ENCODE results near the gene ADSL.

ADSL gene

DNA sequence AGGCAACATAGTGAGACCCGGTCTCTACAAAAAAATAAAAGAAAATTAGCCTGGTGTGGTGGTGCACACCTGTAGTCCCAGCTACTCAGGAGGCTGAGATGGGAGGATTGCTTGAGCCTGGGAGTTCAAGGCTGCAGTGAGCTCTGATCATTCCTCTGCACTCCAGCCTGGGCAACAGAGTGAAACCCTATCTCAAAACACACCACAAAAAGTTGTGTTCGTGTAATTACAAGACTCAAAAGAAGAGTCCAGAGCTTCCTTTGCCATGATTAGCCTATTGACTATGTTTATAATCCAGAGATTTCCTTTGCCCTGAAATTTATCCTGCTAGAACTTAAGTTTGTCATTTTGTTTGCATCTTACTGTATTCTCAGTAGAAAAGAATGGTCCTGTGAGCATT is 45.1 kb downstream of the ADSL start:
- no peak overlapping the region for H3K4me3 Mint-ChIP-seq
- peaks cover 24 to 30% of the 10 kb centered on the region in 2 donors for H3K4me1 Mint-ChIP-seq (ENCODE audit: low read depth in 2 of 2)
- H3K27me3 Mint-ChIP-seq: no peaks in the 10 kb centered on the region
- H3K9me3 Mint-ChIP-seq: no peaks in the 10 kb centered on the region
- no peak overlapping the region for H3K27ac Mint-ChIP-seq
- ATAC-seq (replicated peaks) (no peak), DNase-seq (no peak)
- H3K36me3 Mint-ChIP-seq (ENCODE audit: insufficient read depth): peaks cover 4% of the 10 kb centered on the region

DNA sequence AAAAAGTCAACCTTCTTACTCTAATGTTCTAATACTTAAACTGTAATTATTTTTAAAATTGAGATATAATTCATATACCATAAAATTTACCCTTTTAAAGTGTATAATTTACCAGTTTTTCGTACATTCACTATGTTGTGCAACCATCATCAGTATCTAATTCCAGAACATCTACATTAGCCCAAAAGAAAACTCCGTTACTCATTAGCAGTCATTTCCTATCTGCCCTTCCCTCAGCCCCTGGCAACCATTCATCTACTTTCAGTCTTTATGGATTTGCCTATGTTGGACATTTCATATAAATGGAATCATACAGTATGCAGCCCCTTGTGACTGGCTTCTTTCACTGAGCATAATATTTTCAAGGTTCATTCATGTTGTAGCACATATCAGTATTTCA is 46.3 kb downstream of the ADSL start:
- Mint-ChIP-seq H3K27me3 (no peaks in the 10 kb centered on the region), H3K4me1 (ENCODE audit: low read depth in 2 of 2) (peaks cover 29 to 34% of the 10 kb centered on the region in 2 donors), H3K27ac (no peak overlapping the region), H3K36me3 (ENCODE audit: insufficient read depth) (peaks cover 4% of the 10 kb centered on the region), H3K4me3 (no peak overlapping the region), H3K9me3 (no peaks in the 10 kb centered on the region)
- ATAC-seq (replicated peaks): no peak
- DNase-seq: no peak

DNA sequence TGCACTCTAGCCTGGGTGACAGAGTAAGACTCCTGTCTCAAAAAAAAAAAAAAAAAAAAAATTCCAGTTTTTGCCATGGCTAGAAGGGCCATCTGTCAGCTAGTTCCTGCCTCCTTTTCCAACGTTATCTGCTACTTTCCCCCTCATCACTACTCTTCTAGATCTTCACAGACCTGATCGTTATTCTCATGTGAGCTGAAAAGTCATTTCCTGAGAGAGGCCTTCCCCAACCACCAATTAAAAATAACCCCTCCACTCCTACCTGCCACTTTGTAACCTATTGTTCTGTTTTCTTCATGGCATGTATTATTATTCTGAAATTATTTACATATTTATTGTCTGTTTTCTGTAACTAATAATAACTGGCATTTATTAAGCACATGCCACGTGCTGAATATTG is 48.3 kb downstream of the ADSL start:
- H3K36me3 Mint-ChIP-seq (ENCODE audit: insufficient read depth): peaks cover 4% of the 10 kb centered on the region
- peaks cover 28 to 32% of the 10 kb centered on the region in 2 donors for H3K4me1 Mint-ChIP-seq (ENCODE audit: low read depth in 2 of 2)
- no peak overlapping the region for H3K4me3 Mint-ChIP-seq
- H3K27me3 Mint-ChIP-seq: no peaks in the 10 kb centered on the region
- no peak overlapping the region for H3K27ac Mint-ChIP-seq
- no peak for ATAC-seq (replicated peaks)
- no peaks in the 10 kb centered on the region for H3K9me3 Mint-ChIP-seq
- no peak for DNase-seq

DNA sequence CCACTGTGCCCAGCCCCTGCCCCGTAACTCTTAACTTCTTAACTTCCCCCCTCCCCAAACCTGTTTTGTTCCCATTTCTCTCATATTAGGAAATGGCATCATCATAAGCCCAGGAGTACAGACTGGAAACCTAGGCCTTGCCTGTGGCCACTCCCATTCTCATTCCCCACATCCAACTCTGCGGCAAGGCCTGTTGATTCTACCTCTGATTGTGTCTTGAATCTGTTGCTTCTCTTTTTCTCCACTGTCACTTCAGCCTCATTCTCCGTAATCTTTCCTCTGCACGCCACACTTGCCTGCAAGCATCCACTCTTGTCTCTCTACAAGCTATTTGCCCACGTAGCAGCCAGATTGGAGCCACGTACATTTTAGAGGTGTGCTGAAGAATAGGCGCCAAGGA is 49.3 kb downstream of the ADSL start:
- H3K9me3 Mint-ChIP-seq: no peaks in the 10 kb centered on the region
- no peak for ATAC-seq (replicated peaks)
- peaks cover 10% of the 10 kb centered on the region for H3K36me3 Mint-ChIP-seq (ENCODE audit: insufficient read depth)
- peaks cover 33 to 37% of the 10 kb centered on the region in 2 donors for H3K4me1 Mint-ChIP-seq (ENCODE audit: low read depth in 2 of 2)
- peak overlapping the region in 1 of 2 donors; percentile 15 for H3K27ac Mint-ChIP-seq
- H3K27me3 Mint-ChIP-seq: no peaks in the 10 kb centered on the region
- no peak for DNase-seq
- no peak overlapping the region for H3K4me3 Mint-ChIP-seq

DNA sequence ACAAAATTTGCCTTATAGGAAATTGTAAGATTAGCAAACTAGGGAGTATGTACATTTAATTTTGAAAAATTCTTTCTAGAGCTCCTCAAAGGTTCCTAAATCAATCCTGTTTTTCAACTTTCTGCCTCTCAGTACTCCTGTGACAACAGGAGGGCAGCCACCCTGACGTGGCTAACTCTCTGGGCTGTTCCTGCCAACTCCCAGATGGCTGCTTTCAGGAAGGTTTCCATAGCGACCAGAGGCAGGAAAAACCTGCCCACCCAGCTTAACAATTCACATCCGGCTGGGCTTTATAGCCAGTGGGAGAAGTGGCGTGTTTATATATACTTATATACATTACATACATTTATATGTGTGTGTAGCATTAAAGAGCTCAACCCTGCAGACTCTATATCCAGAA is 50.6 kb downstream of the ADSL start:
- ATAC-seq (replicated peaks): no peak

DNA sequence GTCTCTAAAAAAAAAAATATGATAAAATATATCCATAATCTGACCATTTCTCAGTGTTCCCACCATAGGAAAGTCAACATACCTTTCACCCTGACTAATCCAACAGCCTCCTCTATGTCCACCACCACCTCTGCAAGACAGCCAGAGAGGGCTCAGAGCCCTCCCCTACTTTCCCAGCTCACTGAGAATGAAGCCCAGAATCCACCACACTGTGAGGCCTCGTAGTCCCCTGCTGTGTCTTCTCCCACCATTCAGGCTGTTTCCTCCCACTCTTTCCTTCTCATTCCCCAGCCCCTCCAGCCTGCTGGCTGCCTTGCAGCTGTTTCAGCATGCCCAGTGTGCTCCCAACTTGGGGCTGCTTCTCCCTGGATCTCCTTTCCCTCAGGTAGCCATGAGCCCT is 51.1 kb downstream of the ADSL start:
- Mint-ChIP-seq H3K4me1 (ENCODE audit: low read depth in 2 of 2) (peaks cover 46 to 47% of the 10 kb centered on the region in 2 donors), H3K4me3 (no peak overlapping the region), H3K27me3 (no peaks in the 10 kb centered on the region), H3K36me3 (ENCODE audit: insufficient read depth) (peaks cover 18% of the 10 kb centered on the region), H3K9me3 (no peaks in the 10 kb centered on the region), H3K27ac (peak overlapping the region; percentile 2 to 74)
- no peak for DNase-seq
- no peak for ATAC-seq (replicated peaks)

More for the DNA sequence above, 50.6 kb downstream of the ADSL start:
- Mint-ChIP-seq H3K27me3 (no peaks in the 10 kb centered on the region), H3K36me3 (ENCODE audit: insufficient read depth) (peaks cover 18% of the 10 kb centered on the region), H3K4me3 (no peak overlapping the region), H3K27ac (peak overlapping the region; percentile 55 to 84), H3K4me1 (ENCODE audit: low read depth in 2 of 2) (peaks cover 41 to 44% of the 10 kb centered on the region in 2 donors), H3K9me3 (no peaks in the 10 kb centered on the region)
- no peak for DNase-seq

DNA sequence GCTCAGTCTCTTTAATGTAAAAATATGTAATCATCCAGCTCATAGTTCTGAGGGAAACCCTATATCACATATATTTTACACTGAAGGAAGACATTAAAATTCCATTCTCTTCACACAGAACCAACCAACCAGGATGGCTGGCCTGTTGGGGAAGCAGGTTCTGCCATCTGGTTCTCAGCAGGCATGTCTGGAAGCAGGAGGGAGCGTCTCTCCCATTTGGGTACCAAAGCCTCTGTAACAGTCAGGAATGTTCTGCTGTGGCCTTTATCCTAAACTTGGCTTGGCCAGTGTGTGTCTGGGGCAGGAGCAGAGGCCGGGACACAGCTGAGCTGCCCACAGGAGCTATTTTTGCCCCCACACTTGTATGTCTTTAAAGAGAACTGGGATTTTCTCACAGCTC is 53.3 kb downstream of the ADSL start:
- peaks cover 61 to 63% of the 10 kb centered on the region in 2 donors for H3K4me1 Mint-ChIP-seq (ENCODE audit: low read depth in 2 of 2)
- H3K36me3 Mint-ChIP-seq (ENCODE audit: insufficient read depth): peaks cover 14% of the 10 kb centered on the region
- H3K4me3 Mint-ChIP-seq: peak overlapping the region; percentile 79 to 82
- H3K27ac Mint-ChIP-seq: peak overlapping the region; percentile 65 to 89
- no peaks in the 10 kb centered on the region for H3K9me3 Mint-ChIP-seq
- no peaks in the 10 kb centered on the region for H3K27me3 Mint-ChIP-seq
- ATAC-seq (replicated peaks): no peak
- no peak for DNase-seq

DNA sequence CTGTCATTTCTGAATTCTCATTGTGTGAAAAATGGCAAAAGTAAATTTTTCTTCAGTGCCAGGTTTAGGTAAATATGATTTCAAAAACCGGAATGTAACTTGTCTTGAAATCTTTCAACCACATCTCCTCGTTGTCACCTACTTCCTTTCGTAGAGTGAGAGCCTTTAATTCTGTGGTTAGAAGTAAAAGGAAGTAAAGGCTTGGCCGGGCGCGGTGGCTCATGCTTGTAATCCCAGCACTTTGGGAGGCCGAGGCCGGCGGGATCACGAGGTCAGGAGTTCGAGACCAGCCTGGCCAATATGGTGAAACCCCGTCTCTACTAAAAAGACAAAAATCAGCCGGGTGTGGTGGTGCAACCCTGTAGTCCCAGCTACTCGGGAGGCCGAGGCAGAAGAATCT is 53.9 kb downstream of the ADSL start:
- Mint-ChIP-seq H3K4me3 (peak overlapping the region; percentile 79 to 82), H3K36me3 (ENCODE audit: insufficient read depth) (peaks cover 14% of the 10 kb centered on the region), H3K4me1 (ENCODE audit: low read depth in 2 of 2) (peaks cover 59 to 63% of the 10 kb centered on the region in 2 donors), H3K27me3 (no peaks in the 10 kb centered on the region), H3K27ac (peak overlapping the region; percentile 65 to 89), H3K9me3 (no peaks in the 10 kb centered on the region)
- DNase-seq: peak in 2 of 3 experiments; percentile 18 to 24
- peak; percentile 35 for ATAC-seq (replicated peaks)

DNA sequence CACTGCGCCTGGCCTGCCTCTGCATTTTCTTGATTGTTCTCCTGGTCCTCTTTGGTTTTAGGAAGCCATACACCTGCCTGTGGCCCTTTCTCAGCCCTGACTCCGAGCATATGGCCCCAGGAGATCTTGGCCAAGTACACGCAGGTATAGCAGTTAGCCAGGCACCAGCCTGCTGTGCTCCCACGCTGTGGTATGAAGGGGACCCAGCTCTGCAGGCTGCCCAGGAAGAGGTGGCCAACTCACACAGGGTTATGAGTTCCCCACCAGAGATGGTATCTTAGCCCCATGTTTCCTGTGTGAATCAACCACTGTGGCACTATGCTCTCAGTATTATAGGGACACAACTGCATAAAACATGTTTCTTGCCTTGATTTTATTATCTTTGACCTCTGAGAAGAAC is 55.2 kb downstream of the ADSL start:
- peak; percentile 97 for ATAC-seq (replicated peaks)
- H3K36me3 Mint-ChIP-seq (ENCODE audit: insufficient read depth): peaks cover 20% of the 10 kb centered on the region
- H3K4me1 Mint-ChIP-seq (ENCODE audit: low read depth in 2 of 2): peaks cover 55 to 58% of the 10 kb centered on the region in 2 donors
- H3K27me3 Mint-ChIP-seq: no peaks in the 10 kb centered on the region
- DNase-seq: peak; percentile 59 to 63 (median 62)
- peak overlapping the region; percentile 79 to 82 for H3K4me3 Mint-ChIP-seq
- no peaks in the 10 kb centered on the region for H3K9me3 Mint-ChIP-seq
- peak overlapping the region; percentile 67 to 90 for H3K27ac Mint-ChIP-seq

DNA sequence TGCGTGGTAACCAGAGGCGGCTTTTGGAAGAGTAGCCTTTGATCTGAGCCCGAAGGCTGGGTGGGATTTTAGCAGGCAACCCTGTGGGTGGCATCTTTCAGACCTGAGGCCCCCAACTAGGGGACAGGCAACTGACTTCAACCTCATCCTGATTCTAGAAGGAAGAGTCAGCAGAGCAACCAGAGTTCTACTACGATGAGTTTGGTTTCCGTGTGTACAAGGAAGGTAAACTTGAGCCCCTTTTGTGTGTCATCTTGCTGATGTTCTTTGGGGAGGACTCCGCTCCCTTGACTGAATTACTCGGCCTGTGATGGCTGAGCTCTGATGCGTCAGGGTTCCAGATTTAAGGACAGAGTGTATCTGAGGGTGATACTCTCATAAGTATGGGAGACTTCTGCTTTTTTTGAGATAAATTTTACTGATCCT is 55.7 kb downstream of the ADSL start:
- peaks cover 54 to 55% of the 10 kb centered on the region in 2 donors for H3K4me1 Mint-ChIP-seq (ENCODE audit: low read depth in 2 of 2)
- no peak for DNase-seq
- H3K4me3 Mint-ChIP-seq: peak overlapping the region; percentile 79 to 82
- H3K36me3 Mint-ChIP-seq (ENCODE audit: insufficient read depth): peaks cover 21% of the 10 kb centered on the region
- H3K27ac Mint-ChIP-seq: peak overlapping the region; percentile 67 to 90
- peak; percentile 28 for ATAC-seq (replicated peaks)
- H3K27me3 Mint-ChIP-seq: no peaks in the 10 kb centered on the region
- no peaks in the 10 kb centered on the region for H3K9me3 Mint-ChIP-seq

DNA sequence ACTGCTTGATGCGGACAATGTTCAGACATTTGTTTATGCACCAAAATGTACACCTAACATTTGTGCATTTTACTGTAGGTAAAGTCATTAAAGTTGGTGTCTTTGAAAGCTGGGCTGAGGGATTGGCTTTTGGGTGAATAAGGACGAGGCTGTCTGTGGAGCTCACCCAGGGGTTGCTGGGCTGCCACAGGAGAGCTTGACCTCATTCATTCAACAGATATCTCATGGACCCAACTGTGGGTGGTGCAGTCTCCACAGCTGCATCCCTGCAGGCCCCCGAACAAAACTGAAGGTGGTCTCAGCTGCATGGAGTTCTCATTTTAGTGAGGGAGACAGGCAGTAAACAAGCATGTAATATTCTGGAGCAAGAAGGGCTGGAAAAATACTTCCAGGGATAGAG is 56.8 kb downstream of the ADSL start:
- H3K4me1 Mint-ChIP-seq (ENCODE audit: low read depth in 2 of 2): peaks cover 48 to 51% of the 10 kb centered on the region in 2 donors
- peak overlapping the region; percentile 79 to 82 for H3K4me3 Mint-ChIP-seq
- no peak for ATAC-seq (replicated peaks)
- no peaks in the 10 kb centered on the region for H3K27me3 Mint-ChIP-seq
- no peaks in the 10 kb centered on the region for H3K9me3 Mint-ChIP-seq
- no peak for DNase-seq
- H3K36me3 Mint-ChIP-seq (ENCODE audit: insufficient read depth): peaks cover 29% of the 10 kb centered on the region
- H3K27ac Mint-ChIP-seq: peak overlapping the region in 1 of 2 donors; percentile 89

DNA sequence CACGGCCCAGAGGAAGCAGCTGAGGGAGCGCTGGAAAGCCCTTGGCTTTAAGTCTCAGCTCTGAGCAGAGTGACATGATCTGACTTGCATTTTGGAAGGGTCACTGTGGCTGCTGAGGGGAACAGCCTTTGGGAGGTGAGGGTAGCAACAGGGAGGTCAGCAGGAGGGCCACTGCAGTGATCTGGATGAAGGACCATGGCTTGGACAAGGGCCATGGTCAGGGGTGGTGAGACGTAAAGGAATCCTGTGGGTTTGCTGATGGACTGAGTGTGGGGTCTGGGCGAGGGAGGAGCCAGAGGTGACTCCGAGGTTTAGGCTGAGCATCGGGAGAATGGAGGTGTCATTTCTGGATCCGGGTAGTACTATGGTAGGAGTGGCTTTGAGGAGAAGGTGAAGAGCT is 57.4 kb downstream of the ADSL start:
- Mint-ChIP-seq H3K27ac (peak overlapping the region; percentile 20 to 89), H3K4me1 (ENCODE audit: low read depth in 2 of 2) (peaks cover 48 to 49% of the 10 kb centered on the region in 2 donors), H3K9me3 (no peaks in the 10 kb centered on the region), H3K4me3 (peak overlapping the region; percentile 43 to 79), H3K27me3 (no peaks in the 10 kb centered on the region), H3K36me3 (ENCODE audit: insufficient read depth) (peaks cover 33% of the 10 kb centered on the region)
- ATAC-seq (replicated peaks) (no peak), DNase-seq (no peak)

DNA sequence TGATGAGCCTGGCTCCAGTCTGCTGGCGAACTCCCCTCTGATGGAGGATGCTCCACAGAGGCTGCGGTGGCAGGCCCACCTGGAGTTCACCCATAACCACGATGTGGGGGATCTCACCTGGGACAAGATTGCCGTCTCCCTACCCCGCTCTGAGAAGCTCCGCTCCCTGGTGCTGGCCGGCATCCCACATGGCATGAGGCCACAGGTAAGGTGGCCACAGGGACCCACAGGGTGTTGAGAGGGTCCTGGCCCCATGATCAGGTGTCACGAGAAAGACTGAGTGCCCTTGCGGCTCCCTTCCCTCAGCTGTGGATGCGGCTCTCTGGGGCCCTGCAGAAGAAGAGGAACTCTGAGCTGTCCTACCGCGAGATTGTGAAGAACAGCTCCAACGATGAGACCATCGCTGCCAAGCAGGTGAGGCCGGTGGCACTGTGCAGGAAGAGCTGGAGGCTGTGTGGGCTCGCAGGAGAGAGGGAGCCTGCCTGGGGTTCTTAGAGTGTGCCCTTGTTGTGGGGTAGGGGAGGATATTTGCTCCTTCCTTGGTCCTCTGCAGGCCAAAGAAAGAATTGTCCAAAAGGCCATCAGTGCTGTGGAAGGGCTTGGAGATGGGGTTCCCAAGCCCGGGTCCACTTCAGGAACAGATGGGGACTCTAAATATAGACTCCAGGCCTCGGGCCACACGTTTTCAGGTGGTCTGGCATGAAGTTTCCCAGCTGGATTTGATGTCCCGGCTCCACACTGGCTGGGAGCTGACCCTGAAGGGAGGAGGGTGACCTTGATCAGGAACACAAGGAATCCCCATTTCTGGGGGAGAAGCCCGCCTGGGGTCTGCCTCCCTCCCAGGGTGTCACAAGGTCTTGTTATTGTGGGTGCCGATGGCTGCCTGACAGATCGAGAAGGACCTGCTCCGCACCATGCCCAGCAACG is 58.2 kb downstream of the ADSL start:
- Mint-ChIP-seq H3K9me3 (no peaks in the 10 kb centered on the region), H3K27ac (peak overlapping the region in 1 of 2 donors; percentile 89), H3K4me3 (peak overlapping the region in 1 of 2 donors; percentile 43), H3K4me1 (ENCODE audit: low read depth in 2 of 2) (peaks cover 44 to 47% of the 10 kb centered on the region in 2 donors), H3K36me3 (ENCODE audit: insufficient read depth) (peaks cover 42% of the 10 kb centered on the region), H3K27me3 (no peaks in the 10 kb centered on the region)
- DNase-seq: no peak
- no peak for ATAC-seq (replicated peaks)
